H1 (cell line): ENCODE measurements around the gene SLC8A3.

Experiments
- BCL11A ChIP-seq, 2 experiments: IDR thresholded peaks; one replicate each; pipeline ENCODE4 v1.6.1; 2011; ENCODE audit warnings: low read depth in 2 of 2, low read length in 2 of 2, mild to moderate bottlenecking in 2 of 2
- CEBPB ChIP-seq: IDR thresholded peaks from 2 replicates; pipeline ENCODE4 v1.6.1; 2012; ENCODE audit warnings: low read depth, low read length
- CTCF ChIP-seq, 3 experiments: IDR thresholded peaks; 1 replicate in 2 of 3; 2 replicates in 1 of 3; pipeline versions ENCODE4 v1.5.1 to v1.6.1; 2011; ENCODE audit warnings: low read length in 3 of 3, mild to moderate bottlenecking in 3 of 3, inconsistent platforms in 2 of 3, low read depth in 1 of 3, moderate library complexity in 1 of 3; ENCODE audit not compliant: insufficient read depth in 1 of 3; ENCODE audit errors: control extremely low read depth in 1 of 3
- POLR2A ChIP-seq, 2 experiments: IDR thresholded peaks; 1 replicate in 1 of 2; 2 replicates in 1 of 2; pipeline ENCODE4 v1.6.1; 2011; ENCODE audit warnings: low read depth in 2 of 2, low read length in 2 of 2, mild to moderate bottlenecking in 2 of 2; ENCODE audit errors: control extremely low read depth in 1 of 2
- POLR2AphosphoS5 ChIP-seq: IDR thresholded peaks from 2 replicates; pipeline ENCODE4 v1.6.1; 2011; ENCODE audit warnings: low read depth, low read length
- RAD21 ChIP-seq, 2 experiments: IDR thresholded peaks in 1 of 2; conservative IDR thresholded peaks in 1 of 2; 2 replicates each; pipeline ENCODE4 v1.6.1; 2011; ENCODE audit warnings: low read depth in 2 of 2, low read length in 2 of 2, improper control_type of control experiment in 1 of 2, inconsistent platforms in 1 of 2, mild to moderate bottlenecking in 1 of 2, moderate library complexity in 1 of 2
- RFX5 ChIP-seq: IDR thresholded peaks from 2 replicates; pipeline ENCODE4 v1.6.1; 2011; ENCODE audit warnings: low read depth, low read length, improper control_type of control experiment, borderline replicate concordance
- RNF2 ChIP-seq: fragments of 200-900, 300-1000 bp; sonication (generic); IDR thresholded peaks from 2 replicates; pipeline ENCODE4 v1.7.1; 2016; ENCODE audit warnings: borderline replicate concordance, low read depth, mild to moderate bottlenecking, antibody characterized with exemption, low read length; ENCODE audit not compliant: poor library complexity, severe bottlenecking; ENCODE audit errors: missing control alignments
- RXRA ChIP-seq: IDR thresholded peaks from 2 replicates; pipeline ENCODE4 v1.6.1; 2011; ENCODE audit warnings: low read depth, mild to moderate bottlenecking, low read length, moderate library complexity; ENCODE audit not compliant: insufficient read depth
- TAF1 ChIP-seq: IDR thresholded peaks from 2 replicates; pipeline ENCODE4 v1.6.1; 2011; ENCODE audit warnings: mild to moderate bottlenecking, low read depth, low read length
- TCF12 ChIP-seq: IDR thresholded peaks from 2 replicates; pipeline ENCODE4 v1.6.1; 2011; ENCODE audit warnings: low read depth, mild to moderate bottlenecking, low read length
- TEAD4 ChIP-seq: IDR thresholded peaks from 2 replicates; pipeline ENCODE4 v1.6.1; 2012; ENCODE audit warnings: low read depth, low read length, inconsistent platforms, mixed read lengths
- USF2 ChIP-seq: IDR thresholded peaks from 2 replicates; pipeline ENCODE4 v1.6.1; 2011; ENCODE audit warnings: low read length, improper control_type of control experiment
- YY1 ChIP-seq: IDR thresholded peaks from 2 replicates; pipeline ENCODE4 v1.6.1; 2011; ENCODE audit warnings: low read depth, mild to moderate bottlenecking, low read length

- TF ChIP-seq CTCF (IDR thresholded peaks at IDR 0.05; ENCODE audit: control extremely low read depth in 1 of 3, insufficient read depth in 1 of 3, low read depth in 1 of 3, low read length in 3 of 3) (no peak), RAD21 (IDR thresholded peaks at IDR 0.05 in 1 of 2, conservative IDR thresholded peaks at IDR 0.05 in 1 of 2; ENCODE audit: low read depth in 2 of 2, low read length in 2 of 2) (no peak), BCL11A (IDR thresholded peaks at IDR 0.05; ENCODE audit: low read depth in 2 of 2, low read length in 2 of 2) (no peak), CEBPB (no peak), TEAD4 (no peak), RNF2 (no peak), TAF1 (no peak), YY1 (no peak), RXRA (no peak), TCF12 (no peak), POLR2AphosphoS5 (no peak), POLR2A (IDR thresholded peaks at IDR 0.05; ENCODE audit: control extremely low read depth in 1 of 2, low read depth in 2 of 2, low read length in 2 of 2) (no peak), USF2 (no peak), RFX5 (no peak)
These were observed 11.5 kb downstream of the SLC8A3 start for GRCh38 chr14:70177081-70177800.
